HG03060 (cell line): ENCODE measurements around the gene ARHGEF38.
"Not testable (repeated sequence)": the region's sequence is repeated elsewhere in the genome, so short reads cannot be mapped to it uniquely, and the experiment has no call there.

Experiments
- ATAC-seq: cut with Tn5 transposase; IDR thresholded peaks from one replicate; pipeline ENCODE4 v1.9.1; 2021; ENCODE audit warnings: low read depth, moderate number of reproducible peaks; ENCODE audit not compliant: unreplicated experiment

ARHGEF38 gene

DNA sequence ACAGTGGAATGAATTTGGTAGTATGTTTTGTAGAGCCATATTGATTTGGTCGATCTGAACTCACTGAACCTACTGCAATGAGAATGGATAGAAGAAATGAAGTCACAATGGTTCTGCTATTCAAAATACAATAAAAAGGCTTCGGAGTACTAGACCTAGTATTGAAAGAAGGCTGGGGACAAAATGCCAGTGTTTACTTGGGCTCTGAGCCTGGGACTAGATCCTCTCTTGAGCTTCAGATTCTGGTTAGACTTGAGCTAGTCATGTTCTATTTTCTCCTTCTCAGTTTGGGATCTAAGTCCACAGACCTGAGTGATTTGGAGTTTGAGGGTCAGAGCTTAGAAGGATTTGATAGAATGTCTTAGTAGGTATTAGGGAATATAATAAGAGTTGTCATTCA, 146.2 kb downstream of the ARHGEF38 start:
- no peak for ATAC-seq

DNA sequence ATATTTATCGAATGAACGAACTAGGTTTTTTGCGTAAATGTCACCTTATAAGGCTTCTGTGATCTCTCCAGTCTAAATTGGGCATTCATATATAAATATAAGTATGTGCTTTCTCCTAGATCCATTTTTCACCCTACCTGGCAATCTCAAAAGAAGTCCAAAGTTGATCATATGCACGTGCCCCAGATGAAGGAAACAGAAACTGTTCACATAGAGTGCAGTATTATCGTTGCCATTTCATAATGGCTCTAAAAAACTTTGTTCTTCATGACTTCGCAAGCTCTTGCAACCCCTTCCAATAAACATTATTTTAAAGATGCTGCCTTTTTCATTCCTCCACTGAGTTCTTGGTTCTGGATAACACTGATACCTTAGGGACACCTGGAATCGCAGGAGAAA, 155.4 kb downstream of the ARHGEF38 start:
- no peak for ATAC-seq

DNA sequence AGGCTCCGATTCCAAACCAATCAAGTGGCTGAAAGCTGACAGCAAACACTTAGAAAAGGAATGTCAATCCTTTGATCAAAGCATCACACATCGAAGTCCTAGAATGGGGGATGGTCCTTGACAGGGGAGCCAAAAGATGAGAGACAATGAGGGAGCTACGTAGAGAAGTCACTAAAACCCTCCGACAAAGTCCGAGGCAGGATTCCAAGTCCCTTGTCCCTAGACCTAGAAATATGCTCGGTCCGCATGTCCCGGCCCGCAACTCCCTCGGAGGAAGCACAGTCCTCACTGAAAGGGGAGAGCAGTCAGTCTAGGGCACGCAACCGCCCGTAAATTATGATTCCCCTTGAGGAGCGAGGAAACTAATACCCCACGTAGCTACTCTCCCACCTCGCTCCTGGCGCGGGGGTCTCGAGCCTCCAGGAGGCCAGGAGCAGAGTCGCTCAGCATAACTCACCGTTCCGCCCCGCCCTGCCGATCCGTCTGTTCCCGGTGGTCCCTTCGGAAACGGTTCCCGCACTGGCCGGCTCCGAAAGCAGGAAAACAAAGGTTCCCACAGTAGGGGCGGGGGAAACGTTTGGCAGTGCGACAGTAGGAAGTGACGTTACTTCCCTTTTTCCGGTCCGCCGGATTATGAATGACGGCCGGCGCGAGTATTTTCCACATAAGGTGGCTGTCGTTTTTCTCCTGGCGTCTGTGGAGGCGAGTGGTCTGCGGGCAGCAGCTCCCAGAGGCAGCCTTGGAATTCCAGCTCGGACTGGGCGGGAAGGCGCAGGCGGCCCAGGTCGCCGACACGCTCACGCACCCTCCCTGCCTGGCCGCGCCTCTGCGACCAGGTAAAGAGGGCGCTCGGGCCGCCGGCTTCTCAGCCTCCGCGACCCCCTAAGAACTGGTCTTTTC, 156.0 kb downstream of the ARHGEF38 start, which contains the start of the genes GSTCD and INTS12:
GSTCD (plus strand) TSS at position 604 of the 900 bp plus-strand sequence. CDS start 8,830 bp downstream, outside the sequence.
INTS12 (minus strand) TSS at position 509 of the 900 bp plus-strand sequence. CDS start 8,684 bp downstream, outside the sequence.
- peak; percentile 62 for ATAC-seq

DNA sequence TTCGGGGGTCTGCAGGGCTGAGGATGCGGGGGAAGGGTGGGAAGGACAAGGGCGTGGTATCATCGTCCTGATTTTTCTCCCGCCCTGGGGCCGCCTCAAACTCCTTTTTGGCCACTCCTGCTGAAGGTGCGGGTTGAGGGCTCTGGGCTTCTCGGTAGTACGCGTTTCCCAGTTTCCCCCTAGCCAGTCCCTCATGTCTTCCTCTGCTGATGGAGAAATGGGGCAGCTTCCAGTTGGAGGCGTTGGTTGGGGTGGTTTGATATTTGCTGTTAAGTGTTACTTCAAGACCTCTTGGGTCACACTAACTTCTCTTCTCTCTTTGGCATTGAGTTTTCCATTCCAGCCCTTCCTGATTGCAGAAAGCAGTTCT, 156.6 kb downstream of the ARHGEF38 start:
- ATAC-seq: peak; percentile 5

DNA sequence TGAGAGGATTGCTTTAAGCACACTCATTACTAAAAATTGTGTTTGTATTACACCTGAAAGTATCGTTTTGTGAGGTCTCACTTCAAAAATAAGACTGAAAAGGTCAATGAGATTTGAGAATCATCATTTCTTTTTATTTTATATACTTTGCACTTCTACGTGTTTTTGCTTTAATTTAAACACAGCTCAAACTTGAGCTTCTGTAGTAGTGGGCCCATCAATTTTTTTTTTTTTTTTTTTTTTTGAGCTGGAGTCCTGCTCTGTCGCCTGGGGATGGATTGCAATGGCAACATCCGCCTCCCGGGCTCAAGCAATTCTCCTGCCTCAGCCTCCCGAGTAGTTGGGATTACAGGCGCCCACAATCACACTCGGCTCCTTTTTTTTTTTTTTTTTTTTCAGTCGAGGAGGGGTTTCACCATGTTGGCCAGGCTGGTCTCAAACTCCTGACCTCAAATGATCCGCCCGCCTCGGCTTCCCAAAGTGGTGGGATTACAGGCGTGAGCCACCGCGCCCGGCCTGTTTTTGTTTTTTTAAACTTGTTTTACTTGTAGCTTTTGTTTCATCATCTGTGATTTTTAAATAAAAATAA, 157.7 kb downstream of the ARHGEF38 start:
- ATAC-seq: no peak

DNA sequence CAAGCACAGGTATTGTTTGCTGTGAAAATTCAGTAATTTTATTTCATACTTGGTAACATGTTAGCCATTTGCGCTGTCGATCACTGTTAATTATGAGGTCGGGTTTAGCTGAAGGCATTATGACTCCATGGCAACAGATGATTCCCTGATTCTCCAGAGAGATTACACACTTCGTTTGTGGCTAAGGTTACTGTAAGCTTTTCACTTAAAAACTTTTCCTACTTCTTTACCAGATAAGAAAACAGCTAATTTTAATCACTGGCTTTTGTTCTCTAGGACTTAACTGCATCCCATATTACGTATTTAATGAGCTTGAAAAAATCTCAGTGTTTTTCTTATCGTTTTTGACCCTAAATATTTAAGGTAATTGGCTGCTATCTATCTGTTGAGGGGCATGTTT, 158.3 kb downstream of the ARHGEF38 start:
- no peak for ATAC-seq

DNA sequence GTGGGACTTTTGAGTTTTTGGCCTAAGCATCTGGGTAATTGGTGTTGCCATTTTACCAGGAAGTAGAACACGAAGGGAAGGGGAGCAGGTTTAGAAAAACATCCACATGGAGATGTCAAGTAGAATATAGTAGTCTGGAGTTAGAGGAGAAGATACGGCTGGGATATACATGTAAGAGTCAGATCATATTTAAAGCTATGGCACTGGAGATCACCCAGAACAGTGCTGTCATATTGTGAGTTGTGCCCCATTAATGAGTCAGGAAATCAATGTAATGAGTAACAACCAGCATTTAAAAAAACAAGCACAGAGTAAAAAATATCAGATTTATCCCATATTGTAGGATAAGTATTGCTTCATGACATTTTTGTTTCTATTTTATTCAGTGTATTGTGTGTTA, 160.3 kb downstream of the ARHGEF38 start:
- no peak for ATAC-seq

DNA sequence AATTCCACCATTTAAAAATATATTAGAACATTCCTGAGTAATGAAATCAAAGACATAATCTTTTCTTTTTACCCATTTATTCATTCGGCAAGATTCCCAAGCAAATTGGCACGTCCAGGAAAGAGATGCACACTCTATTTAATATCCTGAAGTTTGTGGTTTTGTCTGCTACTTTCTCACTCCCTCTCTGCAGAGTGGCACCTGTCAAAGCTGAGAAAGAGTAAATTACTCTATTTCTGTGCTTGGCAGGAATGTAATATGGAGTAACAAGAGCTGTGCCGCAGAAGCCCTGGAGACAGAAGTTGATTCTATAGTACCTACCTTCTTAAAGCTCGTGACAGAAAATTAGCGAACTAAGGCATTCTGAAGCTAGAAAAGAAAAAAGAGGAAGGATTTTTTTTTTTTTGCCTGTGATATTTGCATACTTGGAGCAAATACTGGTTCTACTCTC, 161.7 kb downstream of the ARHGEF38 start:
- peak; percentile 49 for ATAC-seq

DNA sequence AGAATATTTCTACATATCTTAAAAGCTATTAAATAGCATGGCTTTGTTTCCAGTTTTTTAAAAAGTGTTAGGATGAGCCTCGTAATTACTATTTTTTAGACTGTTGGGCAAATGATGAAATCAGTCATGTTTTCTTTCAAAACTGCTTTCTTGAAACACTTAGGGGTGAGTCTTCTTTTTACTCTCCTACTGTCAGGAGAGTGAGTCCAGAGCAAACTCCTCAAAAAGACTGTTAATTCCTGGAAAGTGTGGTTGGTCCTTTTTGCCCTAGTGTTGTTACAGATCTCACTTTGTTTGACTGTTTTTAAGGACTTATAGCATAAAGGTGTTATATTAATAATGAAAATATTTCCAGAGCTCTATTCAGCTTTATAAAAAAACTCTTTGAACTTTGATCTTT, 162.5 kb downstream of the ARHGEF38 start:
- ATAC-seq: no peak

DNA sequence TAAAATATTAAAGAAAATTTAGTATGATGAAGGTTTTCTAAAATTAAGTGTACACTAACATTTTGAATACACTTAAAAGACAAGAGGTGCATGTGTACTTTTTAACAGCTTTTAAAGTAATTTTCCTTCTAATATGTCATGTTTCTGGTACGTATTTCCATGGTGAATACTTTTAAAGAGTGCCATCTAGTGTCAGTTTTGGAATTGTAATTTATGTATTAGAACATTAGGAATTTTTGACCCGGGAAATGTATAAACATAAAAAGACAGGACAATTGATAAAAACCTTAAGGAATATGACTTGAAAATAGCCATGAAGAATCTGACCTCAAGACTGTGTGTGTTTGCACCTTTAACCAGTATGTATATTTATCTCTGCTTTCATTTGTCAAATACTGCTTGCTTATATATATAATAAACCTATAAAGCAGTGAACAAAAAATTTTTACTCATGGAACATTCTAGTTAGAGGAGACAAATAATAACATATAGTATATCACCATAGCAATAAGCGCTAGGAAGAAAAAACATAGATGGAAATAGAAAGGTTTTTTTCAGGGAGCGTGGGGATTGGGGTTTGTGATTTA, 163.4 kb downstream of the ARHGEF38 start:
- ATAC-seq: no peak

DNA sequence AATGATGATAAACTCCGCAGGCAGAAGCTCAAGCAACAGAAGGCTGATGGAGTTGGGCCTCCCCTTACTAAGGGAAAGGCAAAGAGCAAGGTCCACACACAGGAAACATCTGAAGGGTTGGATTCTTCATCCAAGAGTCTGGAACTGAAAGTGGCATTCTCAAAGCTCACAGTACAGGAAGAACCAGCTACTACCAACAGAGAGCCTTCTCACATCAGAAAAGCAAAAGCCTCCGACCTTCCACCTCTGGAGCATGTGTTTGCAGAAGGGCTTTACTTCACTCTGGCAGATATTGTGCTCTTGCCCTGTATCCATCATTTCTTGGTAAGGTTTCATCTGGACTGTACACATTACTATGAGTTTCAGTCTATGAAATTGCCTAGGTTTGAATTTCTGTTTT, 166.8 kb downstream of the ARHGEF38 start:
- ATAC-seq: no peak

DNA sequence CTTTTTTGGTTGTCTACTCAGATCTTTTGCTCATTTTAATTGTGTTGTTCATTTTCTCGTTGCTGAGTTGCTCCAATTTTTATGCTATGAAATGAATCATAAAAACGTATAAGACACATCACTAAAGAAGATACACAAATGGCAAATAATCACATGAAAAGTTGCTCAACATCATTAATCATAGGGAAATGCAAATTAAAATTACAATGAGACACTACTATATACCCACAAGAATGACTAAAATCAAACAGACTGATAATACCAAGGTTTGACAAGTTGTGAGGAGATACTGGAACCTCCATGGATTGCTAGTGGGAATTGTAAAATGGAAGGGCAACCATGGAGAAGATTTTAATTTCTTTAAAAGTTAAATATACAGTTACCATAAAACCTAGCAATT, 173.2 kb downstream of the ARHGEF38 start:
- no peak for ATAC-seq

DNA sequence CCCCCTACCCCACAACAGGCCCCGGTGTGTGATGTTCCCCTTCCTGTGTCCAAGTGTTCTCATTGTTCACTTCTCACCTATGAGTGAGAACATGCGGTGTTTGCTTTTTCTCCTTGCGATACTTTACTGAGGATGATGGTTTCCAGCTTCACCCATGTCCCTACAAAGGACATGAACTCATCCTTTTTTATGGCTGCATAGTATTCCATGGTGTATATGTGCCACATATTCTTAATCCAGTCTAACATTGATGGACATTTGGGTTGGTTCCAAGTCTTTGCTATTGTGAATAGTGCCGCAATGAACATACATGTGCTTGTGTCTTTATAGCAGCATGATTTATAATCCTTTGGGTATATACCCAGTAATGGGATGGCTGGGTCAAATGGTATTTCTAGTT, 177.5 kb downstream of the ARHGEF38 start:
- not testable (repeated sequence) for ATAC-seq
